Natural killer cell (primary cell): Measurements from ENCODE around the gene BRCA2. TPM values are rescaled to one million over a fixed set of nuclear protein-coding genes. Genes with fewer than 3 reads are reported as not detected.

ENCODE experiments used
- ATAC-seq, 3 donors: fragments of 150-1000 bp in 2 of 3; fragments of 200-7000 bp in 1 of 3; cut with Tn5 transposase; 1 replicate in 1 of 3; 2 replicates in 2 of 3; pipeline ENCODE4 v1.10.0; 2021; ENCODE audit warnings: mild to moderate bottlenecking in 2 of 3, moderate library complexity in 2 of 3
- DNase-seq, 2 donors: peaks; one replicate each; pipeline versions ENCODE4 v3.0.0 to v3.0.0-alpha.2; 2013 to 2021; ENCODE audit warnings: mixed read lengths in 1 of 2
- H3K27ac ChIP-seq: one replicate; pipeline ENCODE4 v1.5.1; 2013; ENCODE audit warnings: mild to moderate bottlenecking, low read length
- H3K27me3 ChIP-seq: one replicate; pipeline ENCODE4 v1.6.1; 2013; ENCODE audit warnings: low read length; ENCODE audit not compliant: control insufficient read depth, insufficient read depth
- H3K36me3 ChIP-seq: one replicate; pipeline ENCODE4 v1.6.1; 2013; ENCODE audit warnings: low read length; ENCODE audit not compliant: control insufficient read depth, insufficient read depth
- H3K4me1 ChIP-seq: one replicate; pipeline ENCODE4 v1.6.1; 2013; ENCODE audit warnings: low read length; ENCODE audit not compliant: control insufficient read depth, insufficient read depth
- H3K4me3 ChIP-seq: one replicate; pipeline ENCODE4 v1.5.1; 2013; ENCODE audit warnings: low read length
- H3K9me3 ChIP-seq: one replicate; pipeline ENCODE4 v1.6.1; 2013; ENCODE audit warnings: low read length; ENCODE audit not compliant: control insufficient read depth, insufficient read depth
- H3K27ac Mint-ChIP-seq, 2 donors: one replicate each; pipeline ENCODE4 v1.8.0; 2022; ENCODE audit warnings: mild to moderate bottlenecking in 2 of 2, mixed read lengths in 2 of 2, moderate library complexity in 1 of 2
- H3K27me3 Mint-ChIP-seq, 2 donors: one replicate each; pipeline ENCODE4 v1.8.0; 2022; ENCODE audit warnings: low read depth in 2 of 2, mixed read lengths in 2 of 2
- H3K36me3 Mint-ChIP-seq: one replicate; pipeline ENCODE4 v1.8.0; 2022; ENCODE audit warnings: mixed read lengths
- H3K4me1 Mint-ChIP-seq, 2 donors: one replicate each; pipeline ENCODE4 v1.8.0; 2022; ENCODE audit warnings: mixed read lengths in 2 of 2
- H3K4me3 Mint-ChIP-seq: one replicate; pipeline ENCODE4 v1.8.0; 2022; ENCODE audit warnings: mild to moderate bottlenecking, moderate library complexity, mixed read lengths
- H3K9me3 Mint-ChIP-seq, 2 donors: one replicate each; pipeline ENCODE4 v1.8.0; 2022; ENCODE audit warnings: mixed read lengths in 2 of 2
- CTCF ChIP-seq: fragments of 200-600 bp; IDR thresholded peaks from one replicate; pipeline ENCODE4 v1.8.0; 2022; ENCODE audit warnings: antibody characterized with exemption
- WGBS: methylation state at CpG from one replicate; pipeline ENCODE4 v1.1.7; 2013; ENCODE audit warnings: missing lambda C conversion rate; ENCODE audit not compliant: insufficient coverage; 5-methylcytosine and 5-hydroxymethylcytosine counted together
- intact Hi-C: fragments of 100-400 bp; cut with micrococcal nuclease; formaldehyde crosslinking; loops from one replicate; pipeline ENCODE4 v1.14.2; 2022
- total RNA-seq, 4 donors: library from RNA; stranded (reverse); fragments of 120-200 nt in 1 of 4; gene quantifications; one replicate each; pipeline versions ENCODE4 v1.2.3 to v1.2.4, GENCODE V29; 2013 to 2022

BRCA2 gene
- total RNA-seq, 3 donors from 2014 or later (not counting 1 experiment from before 2014, with no cell fraction given): 3.6 to 4.3 (median 3.6) TPM

GRCh38 chr13:32284927-32285632, 30.2 kb upstream of the BRCA2 start:
- Mint-ChIP-seq H3K9me3 (no peaks in the 10 kb centered on the region), H3K27ac (no peak overlapping the region), H3K4me1 (no peaks in the 10 kb centered on the region), H3K36me3 (no peaks in the 10 kb centered on the region), H3K27me3 (no peaks in the 10 kb centered on the region), H3K4me3 (no peak overlapping the region)
- no peaks in the 10 kb centered on the region for H3K4me1 ChIP-seq
- 90% methylated on average over 5 of the region's 6 CpGs for WGBS
- H3K4me3 ChIP-seq: no peak overlapping the region
- no peaks in the 10 kb centered on the region for H3K27me3 ChIP-seq
- no peaks in the 10 kb centered on the region for H3K9me3 ChIP-seq
- intact Hi-C loops: no loop called here
- DNase-seq (no peak), ATAC-seq (no peak)
- TF ChIP-seq CTCF: no peak
- peaks cover under 1% of the 10 kb centered on the region for H3K36me3 ChIP-seq
- H3K27ac ChIP-seq: no peak overlapping the region

- no peak for DNase-seq
- Histone ChIP-seq H3K27me3 (no peaks in the 10 kb centered on the region), H3K9me3 (no peaks in the 10 kb centered on the region), H3K27ac (no peak overlapping the region), H3K4me3 (no peak overlapping the region), H3K4me1 (no peaks in the 10 kb centered on the region), H3K36me3 (no peaks in the 10 kb centered on the region)
- intact Hi-C loops: no loop called here
- no peaks in the 10 kb centered on the region for H3K27me3 Mint-ChIP-seq
- H3K27ac Mint-ChIP-seq: no peak overlapping the region
- no peak for ATAC-seq
- no peaks in the 10 kb centered on the region for H3K4me1 Mint-ChIP-seq
- no peak for TF ChIP-seq CTCF
- H3K4me3 Mint-ChIP-seq: no peak overlapping the region
- H3K9me3 Mint-ChIP-seq: no peaks in the 10 kb centered on the region
- no peaks in the 10 kb centered on the region for H3K36me3 Mint-ChIP-seq
- 96% methylated on average over 4 of the region's 4 CpGs for WGBS
Observed at GRCh38 chr13:32285633-32285965, 29.7 kb upstream of the BRCA2 start.

GRCh38 chr13:32297206-32297605, 18.1 kb upstream of the BRCA2 start:
- Mint-ChIP-seq H3K4me1 (no peaks in the 10 kb centered on the region), H3K27me3 (peaks cover 0 to 3% of the 10 kb centered on the region in 2 donors), H3K27ac (no peak overlapping the region), H3K36me3 (peaks cover 7% of the 10 kb centered on the region), H3K9me3 (no peaks in the 10 kb centered on the region), H3K4me3 (no peak overlapping the region)
- ATAC-seq: no peak
- H3K4me1 ChIP-seq: no peaks in the 10 kb centered on the region
- no peak overlapping the region for H3K4me3 ChIP-seq
- H3K9me3 ChIP-seq: no peaks in the 10 kb centered on the region
- H3K27ac ChIP-seq: no peak overlapping the region
- H3K36me3 ChIP-seq: no peaks in the 10 kb centered on the region
- DNase-seq: no peak
- no peak for TF ChIP-seq CTCF
- peaks cover 7% of the 10 kb centered on the region for H3K27me3 ChIP-seq
- intact Hi-C loops: no loop called here
- 0% methylated on average over 1 of the region's 2 CpGs for WGBS

- ATAC-seq (no peak), DNase-seq (no peak)
- H3K4me1 ChIP-seq: no peaks in the 10 kb centered on the region
- H3K27me3 ChIP-seq: peaks cover 7% of the 10 kb centered on the region
- Mint-ChIP-seq H3K4me1 (no peaks in the 10 kb centered on the region), H3K9me3 (no peaks in the 10 kb centered on the region), H3K27ac (no peak overlapping the region), H3K4me3 (no peak overlapping the region), H3K36me3 (peaks cover 7% of the 10 kb centered on the region), H3K27me3 (peaks cover 0 to 3% of the 10 kb centered on the region in 2 donors)
- H3K4me3 ChIP-seq: no peak overlapping the region
- no peak for TF ChIP-seq CTCF
- intact Hi-C loops: no loop called here
- no peaks in the 10 kb centered on the region for H3K36me3 ChIP-seq
- H3K9me3 ChIP-seq: no peaks in the 10 kb centered on the region
- WGBS: 98% methylated on average over 6 of the region's 6 CpGs
- H3K27ac ChIP-seq: no peak overlapping the region
Observed at GRCh38 chr13:32298695-32299094, 16.6 kb upstream of the BRCA2 start.
